Smooth muscle cell of bladder (primary cell): ENCODE data around the gene PSMG4. TPM values are rescaled to one million over a fixed set of nuclear protein-coding genes. Genes with fewer than 3 reads are reported as not detected.

Experiments
- total RNA-seq: library from RNA; depleted of rRNA; stranded (reverse); fragments of >200 nt; gene quantifications from 2 replicates; pipeline ENCODE4 v1.2.3, GENCODE V29; 2014

Gene PSMG4, protein sequence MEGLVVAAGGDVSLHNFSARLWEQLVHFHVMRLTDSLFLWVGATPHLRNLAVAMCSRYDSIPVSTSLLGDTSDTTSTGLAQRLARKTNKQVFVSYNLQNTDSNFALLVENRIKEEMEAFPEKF
- 42.2 and 46.6 TPM in 2 replicates for total RNA-seq

DNA sequence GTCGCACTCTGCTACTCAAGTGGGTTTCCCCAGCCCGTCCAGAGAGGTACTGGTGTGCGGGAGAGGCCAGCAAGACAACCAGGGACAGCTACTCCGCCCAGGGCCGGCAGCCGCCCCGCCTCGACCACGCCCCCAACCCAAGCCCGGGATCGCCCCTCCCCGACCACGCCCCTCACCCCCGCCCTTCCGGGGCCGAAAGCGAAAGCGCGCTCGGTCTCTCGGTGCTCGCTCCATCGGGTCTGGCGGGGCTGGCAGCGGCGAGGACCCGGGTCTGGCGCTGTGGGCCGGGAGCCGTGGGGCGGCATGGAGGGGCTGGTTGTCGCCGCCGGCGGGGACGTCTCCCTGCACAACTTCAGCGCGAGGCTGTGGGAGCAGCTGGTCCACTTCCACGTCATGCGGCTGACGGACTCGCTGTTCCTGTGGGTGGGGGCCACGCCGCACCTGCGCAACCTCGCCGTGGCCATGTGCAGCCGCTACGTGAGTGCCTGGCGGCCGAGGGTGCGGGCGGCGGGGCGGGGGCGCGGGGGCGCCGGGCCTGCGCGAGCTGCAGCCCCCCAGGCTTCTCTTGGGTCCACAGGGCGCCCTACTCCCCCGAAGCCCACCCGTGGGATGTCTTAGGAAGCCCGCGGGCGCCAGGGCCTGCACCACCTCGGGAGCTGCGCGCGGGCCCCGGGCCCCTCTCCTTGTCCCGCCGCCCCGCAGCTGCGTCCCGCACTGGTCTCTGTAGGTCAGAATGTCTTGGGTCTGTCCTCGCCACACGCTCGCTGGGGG is at the start of gene PSMG4:
Gene PSMG4 (plus strand): TSS at position 228 of the 771 bp plus-strand sequence. CDS start 76 bp downstream, at position 304.

DNA sequence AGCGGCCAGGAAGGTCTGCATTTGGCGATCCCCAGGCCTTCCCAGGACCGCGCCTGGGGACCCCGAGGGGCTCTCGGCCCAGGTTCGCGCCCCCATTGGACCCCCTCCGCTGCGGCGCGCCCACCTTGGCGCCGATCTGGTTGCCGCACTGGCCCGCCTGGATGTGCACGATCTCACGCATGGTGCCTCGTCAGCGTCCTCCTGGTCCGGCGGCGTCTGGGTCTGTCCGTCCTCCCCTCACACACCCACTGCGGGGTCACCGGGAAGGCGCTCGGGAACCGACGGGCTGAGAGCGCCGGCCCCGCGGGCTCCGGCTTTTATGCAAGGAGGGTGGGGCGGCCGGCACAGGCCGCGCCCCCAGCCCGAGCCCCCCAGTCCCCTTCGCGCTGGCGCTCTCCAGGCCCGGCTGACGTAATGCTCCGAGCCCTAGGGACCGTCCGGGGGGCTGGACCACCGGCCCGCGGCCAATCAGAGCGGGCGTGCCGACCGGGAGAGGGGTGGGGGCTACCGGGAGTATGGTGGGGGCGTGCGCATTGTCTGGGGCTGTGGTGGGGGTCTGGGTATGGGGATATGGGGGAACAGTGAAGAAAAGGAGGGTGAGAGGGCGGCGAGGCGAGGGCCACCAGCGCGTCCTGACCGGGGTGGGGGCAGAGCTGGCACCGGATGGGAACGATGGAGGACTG is 31.2 kb upstream of the PSMG4 start, which contains the start of gene TUBB2B:
Gene TUBB2B (minus strand): TSS at position 291 of the 683 bp plus-strand sequence. CDS start 110 bp downstream, at position 181.

Other genes with a start within 250 kb of the PSMG4 start
- gene RIPK1, start 190.5 kb upstream of the PSMG4 start, total RNA-seq, result 24.0 TPM in 2 replicates
- 9.7 and 12.5 TPM in 2 replicates for gene BPHL, start 140.2 kb upstream of the PSMG4 start, total RNA-seq
- gene TUBB2A, start 101.4 kb upstream of the PSMG4 start, total RNA-seq, result 43.4 and 59.2 TPM in 2 replicates
- 1.3 and 2.4 TPM in 2 replicates for gene TUBB2B, start 31.3 kb upstream of the PSMG4 start, total RNA-seq
- 7.0 and 9.2 TPM in 2 replicates for gene SLC22A23, start 198.1 kb downstream of the PSMG4 start, total RNA-seq